DMS114 treated with DMSO at 0.1 percent for 48 hours (cell line): ENCODE data around the gene AFM.

Experiments
- DNase-seq: peaks from one replicate; lab custom pipeline; 2025; ENCODE audit not compliant: unreplicated experiment; lab: John Stamatoyannopoulos, UW

Gene AFM, protein sequence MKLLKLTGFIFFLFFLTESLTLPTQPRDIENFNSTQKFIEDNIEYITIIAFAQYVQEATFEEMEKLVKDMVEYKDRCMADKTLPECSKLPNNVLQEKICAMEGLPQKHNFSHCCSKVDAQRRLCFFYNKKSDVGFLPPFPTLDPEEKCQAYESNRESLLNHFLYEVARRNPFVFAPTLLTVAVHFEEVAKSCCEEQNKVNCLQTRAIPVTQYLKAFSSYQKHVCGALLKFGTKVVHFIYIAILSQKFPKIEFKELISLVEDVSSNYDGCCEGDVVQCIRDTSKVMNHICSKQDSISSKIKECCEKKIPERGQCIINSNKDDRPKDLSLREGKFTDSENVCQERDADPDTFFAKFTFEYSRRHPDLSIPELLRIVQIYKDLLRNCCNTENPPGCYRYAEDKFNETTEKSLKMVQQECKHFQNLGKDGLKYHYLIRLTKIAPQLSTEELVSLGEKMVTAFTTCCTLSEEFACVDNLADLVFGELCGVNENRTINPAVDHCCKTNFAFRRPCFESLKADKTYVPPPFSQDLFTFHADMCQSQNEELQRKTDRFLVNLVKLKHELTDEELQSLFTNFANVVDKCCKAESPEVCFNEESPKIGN

DNA sequence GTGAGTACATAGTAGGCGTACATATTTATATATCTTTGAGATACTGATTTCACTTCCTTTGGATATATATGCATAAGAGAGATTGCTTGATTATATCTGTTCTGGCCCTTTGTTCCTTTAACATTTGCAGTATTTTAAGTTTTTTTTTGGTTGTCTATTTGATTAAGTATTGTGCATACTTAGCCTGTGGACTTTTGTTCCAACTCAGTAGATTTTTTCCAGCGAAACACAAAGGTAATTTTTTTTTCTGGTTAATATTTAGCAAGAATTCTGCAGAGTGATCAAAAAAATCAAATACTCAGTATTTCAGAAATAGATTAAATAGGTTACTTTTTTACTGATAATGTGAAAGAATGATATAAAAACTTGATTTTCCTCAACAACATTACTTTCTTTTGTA is at the start of gene AFM:
Gene AFM, plus strand, starts transcription at position 388 of the 400 bp plus-strand sequence. CDS start 31 bp downstream, outside the sequence.
- DNase-seq, result no peak

GRCh38 chr4:73431813-73432168 is 49.8 kb upstream of the AFM start:
- DNase-seq, result no peak

GRCh38 chr4:73432169-73433000 is 49.2 kb upstream of the AFM start:
- no peak for DNase-seq

GRCh38 chr4:73433140-73433539 is 48.4 kb upstream of the AFM start:
- DNase-seq, result no peak

DNA sequence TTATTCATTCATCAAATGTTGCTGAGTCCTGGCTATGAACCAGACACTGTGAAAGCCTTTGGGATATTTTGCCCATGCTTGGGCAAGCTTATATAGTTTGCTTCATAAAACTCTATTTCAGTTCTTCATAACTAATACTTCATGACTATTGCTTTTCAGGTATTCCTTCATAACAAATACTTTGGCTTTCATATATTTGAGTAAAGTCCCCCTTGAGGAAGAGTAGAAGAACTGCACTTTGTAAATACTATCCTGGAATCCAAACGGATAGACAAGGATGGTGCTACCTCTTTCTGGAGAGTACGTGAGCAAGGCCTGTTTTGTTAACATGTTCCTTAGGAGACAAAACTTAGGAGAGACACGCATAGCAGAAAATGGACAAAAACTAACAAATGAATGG is 47.2 kb upstream of the AFM start:
- DNase-seq, result no peak

DNA sequence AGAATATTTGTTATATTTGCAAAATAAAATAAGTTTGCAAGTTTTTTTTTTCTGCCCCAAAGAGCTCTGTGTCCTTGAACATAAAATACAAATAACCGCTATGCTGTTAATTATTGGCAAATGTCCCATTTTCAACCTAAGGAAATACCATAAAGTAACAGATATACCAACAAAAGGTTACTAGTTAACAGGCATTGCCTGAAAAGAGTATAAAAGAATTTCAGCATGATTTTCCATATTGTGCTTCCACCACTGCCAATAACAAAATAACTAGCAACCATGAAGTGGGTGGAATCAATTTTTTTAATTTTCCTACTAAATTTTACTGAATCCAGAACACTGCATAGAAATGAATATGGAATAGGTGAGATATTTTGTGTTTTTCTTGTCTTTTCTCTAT is 45.6 kb upstream of the AFM start, which contains the start of gene AFP:
Gene AFP, plus strand, starts transcription at position 238 of the 400 bp plus-strand sequence. Its CDS starts 42 bp downstream, at position 280.
- DNase-seq, result no peak

DNA sequence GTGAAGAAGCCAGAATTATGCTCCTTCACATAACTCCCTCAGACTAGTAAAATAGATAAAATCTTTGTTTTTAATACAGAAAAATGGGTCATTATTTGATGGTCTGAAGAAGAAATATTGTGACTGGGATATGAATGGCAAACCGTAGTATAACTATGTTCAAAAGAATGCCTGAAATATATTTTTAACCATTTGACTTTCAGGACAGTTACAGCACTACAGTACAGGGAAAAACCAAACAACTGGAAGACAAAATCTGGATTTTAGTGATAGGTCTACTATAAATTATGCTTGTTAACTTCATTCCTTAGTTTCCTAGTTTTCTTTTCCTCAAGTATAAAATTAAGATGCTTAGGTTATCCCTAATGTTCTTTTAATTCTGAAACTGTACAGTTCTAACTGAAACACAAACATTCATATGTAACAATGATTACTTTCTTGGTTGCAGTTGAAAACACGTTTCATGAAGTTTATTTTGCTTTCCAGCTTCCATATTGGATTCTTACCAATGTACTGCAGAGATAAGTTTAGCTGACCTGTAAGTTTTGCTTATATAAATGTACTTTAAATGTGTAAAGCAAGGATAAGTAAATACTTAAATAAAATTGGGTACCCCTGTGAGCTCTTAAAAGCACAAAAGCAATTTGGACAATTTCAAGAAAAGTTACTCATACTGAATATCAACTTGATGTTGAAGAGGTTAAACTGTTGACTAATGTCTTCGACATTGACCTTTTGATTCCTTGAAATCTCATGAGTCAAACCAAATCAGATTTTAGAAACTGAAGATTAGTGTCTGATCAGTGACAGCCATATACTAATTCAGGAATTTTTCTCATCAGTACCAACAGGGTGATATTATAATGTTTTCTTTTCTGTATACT is 44.6 kb upstream of the AFM start:
- no peak for DNase-seq

GRCh38 chr4:73437558-73437956 is 44.0 kb upstream of the AFM start:
- no peak for DNase-seq

- DNase-seq, result no peak
Observed at GRCh38 chr4:73438048-73438447, 43.5 kb upstream of the AFM start.

DNA sequence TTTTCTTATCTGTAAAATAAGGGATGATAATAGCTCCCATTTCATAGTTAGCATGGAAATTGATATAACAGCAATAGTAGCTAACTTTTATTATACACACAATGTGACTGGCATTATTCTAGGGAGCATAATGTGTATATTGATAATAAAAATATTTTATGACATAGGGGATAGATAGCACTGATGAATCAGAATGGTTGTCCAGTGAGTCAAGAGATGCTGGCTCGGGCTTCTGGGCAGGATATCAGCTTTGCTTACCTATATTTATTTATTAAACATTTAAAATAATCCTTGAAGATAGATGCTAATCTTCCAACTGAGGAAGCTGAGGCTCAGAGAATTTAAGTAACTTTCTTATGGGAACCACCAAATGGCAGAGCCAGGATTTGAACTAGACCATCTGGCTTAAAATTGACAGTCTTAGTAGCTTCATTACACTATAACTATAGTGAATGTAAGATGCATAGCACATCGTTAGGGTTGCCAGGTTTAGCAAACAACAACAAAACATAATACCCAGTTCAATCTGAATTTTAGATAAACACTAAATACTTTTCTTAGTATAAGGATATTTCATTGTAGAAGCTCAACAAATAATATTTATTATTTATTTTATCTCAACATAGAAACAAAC is 42.8 kb upstream of the AFM start:
- no peak for DNase-seq

DNA sequence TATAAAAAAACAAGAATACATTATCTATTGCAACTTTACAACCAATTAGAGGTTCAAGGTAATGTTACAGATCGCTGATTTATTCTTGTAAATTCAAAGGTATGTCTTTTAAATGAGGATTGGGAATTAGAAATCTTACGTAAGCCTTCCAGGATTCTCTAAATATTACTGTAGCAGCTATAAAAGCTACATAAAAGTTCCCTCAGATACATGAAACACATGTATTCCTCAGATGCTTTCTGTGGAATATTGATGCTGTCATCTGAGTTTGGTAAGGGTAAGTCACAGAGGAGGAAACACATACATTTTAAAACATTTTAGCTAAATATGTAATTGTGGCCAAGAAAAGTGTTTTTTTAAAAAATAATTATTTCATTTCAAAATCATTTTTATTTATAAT is 42.1 kb upstream of the AFM start:
- DNase-seq, result no peak

GRCh38 chr4:73439991-73440390 is 41.6 kb upstream of the AFM start:
- no peak for DNase-seq

DNA sequence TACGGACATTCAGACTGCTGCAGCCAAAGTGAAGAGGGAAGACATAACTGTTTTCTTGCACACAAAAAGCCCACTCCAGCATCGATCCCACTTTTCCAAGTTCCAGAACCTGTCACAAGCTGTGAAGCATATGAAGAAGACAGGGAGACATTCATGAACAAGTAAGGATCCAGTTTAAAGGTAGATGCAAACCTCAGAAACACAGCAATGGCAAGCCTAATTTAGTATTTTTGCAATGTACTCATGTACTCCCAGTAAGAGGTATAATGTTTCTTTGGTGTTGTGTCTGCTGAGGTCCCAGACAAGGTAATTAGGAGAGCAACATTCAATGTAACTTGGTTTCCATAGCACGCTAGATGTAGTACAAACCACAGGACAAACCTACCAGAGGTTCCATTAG is 40.9 kb upstream of the AFM start:
- no peak for DNase-seq

DNA sequence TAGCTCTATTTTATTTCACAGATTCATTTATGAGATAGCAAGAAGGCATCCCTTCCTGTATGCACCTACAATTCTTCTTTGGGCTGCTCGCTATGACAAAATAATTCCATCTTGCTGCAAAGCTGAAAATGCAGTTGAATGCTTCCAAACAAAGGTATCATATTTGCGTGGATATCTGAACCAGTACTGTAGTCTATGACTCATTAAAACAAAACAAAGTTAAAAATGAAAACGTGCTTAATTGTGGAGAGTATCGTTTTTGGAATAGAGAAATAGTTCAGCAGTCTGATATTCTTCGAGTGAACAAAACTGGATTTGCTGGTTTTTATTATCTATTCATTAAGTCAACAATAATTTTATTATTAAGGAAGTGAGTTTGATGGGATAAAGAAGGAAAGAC is 39.3 kb upstream of the AFM start:
- no peak for DNase-seq

DNA sequence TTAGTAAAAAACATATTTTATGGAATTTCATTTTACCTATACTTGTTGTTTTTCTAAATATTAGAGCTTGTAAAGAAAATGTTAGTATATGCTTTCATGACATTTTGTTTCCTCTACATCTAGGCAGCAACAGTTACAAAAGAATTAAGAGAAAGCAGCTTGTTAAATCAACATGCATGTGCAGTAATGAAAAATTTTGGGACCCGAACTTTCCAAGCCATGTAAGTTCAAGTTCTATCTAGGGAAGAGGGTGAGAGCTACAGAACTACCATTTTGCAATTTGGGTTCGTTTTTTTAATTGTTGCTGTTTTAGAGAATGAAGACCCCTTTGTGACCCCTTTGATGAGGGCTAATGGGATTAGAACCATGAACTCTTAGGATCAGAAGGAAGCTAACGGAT is 38.3 kb upstream of the AFM start:
- no peak for DNase-seq

- DNase-seq, result no peak
Observed at GRCh38 chr4:73445383-73446335, 35.9 kb upstream of the AFM start.

DNA sequence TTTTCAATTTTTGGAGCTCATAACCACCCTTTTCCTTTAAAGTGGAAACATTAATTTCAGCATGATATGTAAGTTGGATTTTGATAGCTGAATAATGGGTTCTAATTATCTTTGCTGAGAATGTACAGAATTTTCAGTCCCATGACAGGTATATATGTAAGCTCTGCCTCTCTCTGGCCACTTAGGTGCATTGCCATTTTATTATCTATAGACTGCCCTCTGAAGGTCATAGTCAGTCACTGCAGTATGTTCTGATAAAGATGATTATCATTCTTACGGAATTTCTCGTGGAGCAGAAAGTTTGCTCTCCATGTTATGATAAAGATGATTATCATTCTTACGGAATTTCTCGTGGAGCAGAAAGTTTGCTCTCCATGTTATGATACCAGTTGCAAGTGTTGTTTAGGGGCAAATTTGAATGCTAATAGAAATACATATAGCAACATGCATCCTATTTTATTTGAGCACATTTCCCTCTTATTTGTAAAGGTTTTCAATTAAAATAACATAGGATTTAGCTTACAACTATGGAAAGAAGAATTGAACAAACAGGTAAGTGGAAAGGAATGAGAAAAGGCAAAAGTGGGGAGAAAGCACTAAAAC is 35.1 kb upstream of the AFM start:
- DNase-seq, result peak; percentile 42

DNA sequence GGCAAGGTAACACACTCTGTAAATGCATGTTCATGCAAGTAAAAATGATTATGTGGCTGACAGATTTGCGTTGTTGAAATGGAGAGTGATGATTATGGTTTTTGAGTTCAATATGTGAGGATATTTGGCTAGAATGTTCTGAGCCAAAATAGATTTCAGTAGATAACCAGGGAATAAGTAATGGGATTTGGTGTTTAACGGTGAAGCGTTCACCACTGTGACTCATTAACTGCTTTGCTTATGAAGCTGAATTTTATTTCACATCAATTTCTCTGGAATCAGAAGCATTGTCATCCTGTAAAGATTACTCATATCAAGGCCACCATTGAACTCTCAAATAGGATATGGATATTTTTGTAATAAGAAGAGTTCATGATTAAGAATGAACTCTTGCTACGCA is 33.9 kb upstream of the AFM start:
- DNase-seq, result no peak
